HK-2 (cell line): ENCODE data around the gene ZNF12.
"Not testable (repeated sequence)": the region's sequence is repeated elsewhere in the genome, so short reads cannot be mapped to it uniquely, and the experiment has no call there.

ENCODE experiments used
- DNase-seq: peaks from one replicate; pipeline ENCODE4 v3.0.0-alpha.2; 2018; ENCODE audit not compliant: unreplicated experiment

The ZNF12 gene

DNA sequence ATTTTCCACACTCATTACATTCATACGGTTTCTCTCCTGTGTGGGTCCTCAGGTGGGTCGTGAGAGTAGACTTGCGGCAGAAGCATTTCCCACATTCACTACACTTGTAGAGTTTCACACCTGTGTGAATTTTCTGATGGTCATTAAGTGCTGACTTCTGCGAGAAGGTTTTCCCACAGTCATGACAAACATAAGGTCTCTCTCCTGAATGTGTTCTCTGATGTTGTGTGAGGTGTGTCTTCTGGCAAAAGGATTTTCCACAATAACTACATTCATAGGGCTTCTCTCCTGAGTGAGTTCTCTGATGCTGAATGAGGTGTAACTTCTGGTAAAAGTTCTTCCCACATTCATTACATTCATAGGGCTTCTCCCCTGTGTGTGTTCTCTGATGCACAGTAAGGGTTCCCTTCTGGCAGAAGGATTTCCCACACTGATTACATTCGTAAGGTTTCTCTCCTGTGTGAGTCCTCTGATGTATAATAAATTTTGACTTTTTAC lies 15.1 kb downstream of the ZNF12 start:
- DNase-seq = no peak

DNA sequence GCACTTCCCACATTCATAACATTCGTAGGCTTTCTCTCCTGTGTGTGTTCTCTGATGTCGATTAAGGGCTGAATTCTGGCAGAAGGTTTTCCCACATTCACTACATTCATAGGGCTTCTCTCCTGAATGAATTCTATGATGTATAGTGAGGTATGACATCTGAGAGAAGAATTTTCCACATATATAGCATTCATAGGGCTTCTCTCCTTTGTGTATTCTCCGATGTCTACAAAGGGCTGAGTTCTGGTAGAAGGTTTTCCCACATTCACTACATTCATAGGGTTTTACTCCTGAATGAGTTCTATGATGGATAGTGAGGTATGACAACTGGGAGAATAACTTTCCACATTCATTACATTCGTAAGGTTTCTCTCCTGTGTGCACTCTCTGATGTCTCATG lies 15.6 kb downstream of the ZNF12 start:
- no peak for DNase-seq

GRCh38 chr7:6680146-6680545 lies 26.6 kb downstream of the ZNF12 start:
- no peak for DNase-seq

DNA sequence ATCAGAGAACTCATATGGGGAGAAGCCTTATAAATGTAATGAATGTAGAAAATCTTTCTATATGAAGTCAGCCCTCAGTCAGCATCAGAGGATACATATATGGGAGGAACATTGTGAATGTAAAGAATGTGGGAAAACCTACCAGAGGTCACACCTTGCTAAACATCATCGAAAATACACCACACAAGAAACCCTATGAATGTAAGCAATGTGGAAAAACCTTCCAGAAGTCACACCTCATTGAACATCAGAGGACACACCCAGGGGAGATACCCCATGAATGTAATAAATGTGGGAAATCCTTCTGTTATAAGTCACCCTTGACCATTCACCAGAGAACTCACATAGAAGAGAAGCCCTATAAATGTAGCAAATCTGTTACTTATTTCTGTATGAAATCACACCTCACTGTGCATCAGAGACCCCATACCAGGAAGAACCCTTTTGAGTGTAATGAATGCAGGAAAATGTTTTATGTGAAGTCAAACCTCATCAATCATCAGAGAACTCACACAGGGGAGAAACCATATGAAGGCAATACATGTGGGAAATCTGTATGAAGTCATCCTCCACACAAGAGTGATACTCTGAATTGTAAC lies 30.8 kb downstream of the ZNF12 start:
- no peak for DNase-seq

DNA sequence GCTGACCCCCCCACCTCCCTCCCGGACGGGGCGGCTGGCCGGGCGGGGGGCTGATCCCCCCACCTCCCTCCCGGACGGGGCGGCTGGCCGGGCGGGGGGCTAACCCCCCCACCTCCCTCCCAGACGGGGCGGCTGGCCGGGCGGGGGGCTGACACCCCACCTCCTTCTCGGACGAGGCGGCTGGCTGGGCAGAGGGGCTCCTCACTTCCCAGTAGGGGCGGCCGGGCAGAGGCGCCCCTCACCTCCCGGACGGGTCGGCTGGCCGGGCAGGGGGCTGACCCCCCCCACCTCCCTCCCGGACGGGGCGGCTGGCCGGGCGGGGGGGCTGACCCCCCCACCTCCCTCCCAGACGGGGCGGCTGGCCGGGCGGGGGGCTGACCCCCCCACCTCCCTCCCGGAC lies 35.9 kb downstream of the ZNF12 start:
- DNase-seq = not testable (repeated sequence)

DNA sequence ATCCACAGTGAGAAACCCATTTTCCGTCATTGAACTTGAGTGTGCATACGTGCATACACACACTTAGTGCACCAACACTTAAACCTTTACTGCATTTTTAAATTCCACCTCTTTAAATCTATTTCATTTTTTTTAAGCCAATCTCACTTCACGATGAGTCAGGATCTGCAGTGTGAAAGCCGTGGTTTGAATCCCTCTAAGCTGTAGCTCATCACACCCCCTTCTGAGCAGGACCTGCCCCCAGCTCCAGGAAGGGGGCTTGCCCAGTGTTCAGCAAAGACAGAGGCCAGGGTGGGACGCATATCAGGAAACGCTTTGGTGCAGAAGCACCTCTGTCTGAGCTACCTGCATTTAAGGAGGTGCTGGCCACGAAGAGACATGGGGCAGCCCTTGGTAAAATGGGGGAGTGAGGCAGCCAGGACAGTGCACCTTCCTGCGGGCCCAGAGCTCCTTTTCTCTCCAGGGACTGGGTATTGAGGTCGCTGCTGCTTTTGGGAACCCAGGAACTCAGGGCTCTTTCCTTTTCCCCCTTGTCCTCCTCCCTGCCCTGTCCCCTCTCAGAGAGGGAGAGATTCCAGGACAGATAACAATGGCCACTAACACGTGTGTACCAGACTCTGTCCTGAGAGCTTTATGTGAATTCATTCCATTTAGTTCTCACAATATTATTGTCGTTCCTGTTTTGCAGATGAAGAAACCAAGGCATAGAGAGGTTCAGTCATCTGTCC lies 48.0 kb downstream of the ZNF12 start:
- no peak for DNase-seq

GRCh38 chr7:6656413-6656812 lies 50.3 kb downstream of the ZNF12 start:
- no peak for DNase-seq

GRCh38 chr7:6655636-6656385 lies 50.9 kb downstream of the ZNF12 start:
- DNase-seq = no peak

DNA sequence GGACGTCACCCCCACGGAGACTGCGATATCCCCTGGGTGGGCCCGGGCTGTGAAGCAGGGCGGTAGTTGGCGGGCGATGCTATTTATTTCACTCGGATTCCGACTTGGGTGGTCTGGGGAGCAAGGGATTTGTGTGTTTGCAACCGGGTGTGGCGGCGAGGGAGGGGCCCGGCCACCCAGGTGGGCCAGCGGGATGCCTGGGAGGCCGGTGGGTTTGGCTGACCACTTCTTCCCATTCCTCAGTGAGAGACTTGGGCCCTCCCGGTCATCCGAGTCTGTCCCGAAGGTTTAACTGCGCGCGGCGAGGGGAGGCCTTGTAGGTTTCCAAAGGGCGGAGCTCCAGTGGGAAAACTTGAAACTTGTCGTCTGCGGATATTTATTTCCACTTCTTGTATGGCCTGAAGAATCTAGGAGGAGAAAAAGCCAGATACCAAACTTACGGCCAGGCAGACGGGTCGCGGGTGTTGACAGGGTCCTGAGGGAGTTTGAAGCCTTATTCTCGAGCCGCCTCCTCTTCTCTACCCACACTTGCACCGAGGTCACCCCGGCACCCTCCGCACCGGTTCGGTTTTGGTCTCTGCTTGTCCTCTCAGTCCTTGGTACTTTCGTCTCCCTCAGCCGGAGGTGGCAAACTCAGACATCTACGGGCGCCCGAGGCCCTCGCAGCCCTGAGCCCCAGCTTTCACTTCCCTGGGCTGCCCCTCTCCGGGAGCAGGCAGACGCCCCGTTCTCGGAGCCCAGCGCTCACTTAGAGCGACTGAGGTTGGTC lies 51.7 kb downstream of the ZNF12 start:
- DNase-seq = no peak

- DNase-seq = no peak
Observed at GRCh38 chr7:6654113-6654841, 52.5 kb downstream of the ZNF12 start.

DNA sequence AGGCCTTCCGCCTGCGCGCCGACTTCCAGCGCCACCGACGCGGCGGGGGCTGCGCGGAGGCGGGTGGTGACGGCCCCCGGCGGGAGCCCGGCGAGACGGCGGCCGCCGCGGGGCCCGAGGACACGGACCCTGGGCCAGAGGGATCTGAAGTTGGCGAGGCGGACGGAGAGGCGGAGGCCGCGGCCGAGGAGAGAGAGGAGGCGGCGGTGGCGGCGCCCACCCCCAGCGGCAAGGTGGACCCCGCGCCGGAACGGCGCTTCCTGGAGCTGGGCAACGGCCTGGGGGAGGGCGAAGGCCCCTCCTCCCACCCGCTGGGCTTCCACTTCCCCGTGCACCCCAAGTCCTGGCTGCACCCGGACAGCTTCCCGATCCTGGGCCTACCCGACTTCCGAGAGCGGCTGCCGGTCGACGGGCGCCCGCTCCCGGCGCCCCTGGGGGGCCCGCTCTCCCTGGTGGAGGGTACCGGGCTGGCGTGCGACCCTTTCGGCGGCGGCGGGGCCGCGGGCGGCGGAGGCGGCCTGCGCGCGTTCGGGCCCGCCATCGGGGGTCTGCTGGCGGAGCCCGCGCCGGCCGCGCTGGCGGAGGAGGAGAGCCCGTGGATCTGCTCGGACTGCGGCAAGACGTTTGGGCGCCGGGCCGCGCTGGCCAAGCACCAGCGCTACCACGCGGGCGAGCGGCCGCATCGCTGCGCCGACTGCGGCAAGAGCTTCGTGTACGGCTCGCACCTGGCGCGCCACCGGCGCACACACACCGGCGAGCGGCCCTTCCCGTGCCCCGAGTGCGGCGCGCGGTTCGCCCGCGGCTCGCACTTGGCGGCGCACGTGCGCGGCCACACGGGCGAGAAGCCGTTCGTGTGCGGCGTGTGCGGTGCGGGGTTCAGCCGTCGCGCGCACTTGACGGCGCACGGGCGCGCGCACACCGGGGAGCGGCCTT lies 53.4 kb downstream of the ZNF12 start:
- no peak for DNase-seq

GRCh38 chr7:6652446-6653011 lies 54.2 kb downstream of the ZNF12 start:
- no peak for DNase-seq

DNA sequence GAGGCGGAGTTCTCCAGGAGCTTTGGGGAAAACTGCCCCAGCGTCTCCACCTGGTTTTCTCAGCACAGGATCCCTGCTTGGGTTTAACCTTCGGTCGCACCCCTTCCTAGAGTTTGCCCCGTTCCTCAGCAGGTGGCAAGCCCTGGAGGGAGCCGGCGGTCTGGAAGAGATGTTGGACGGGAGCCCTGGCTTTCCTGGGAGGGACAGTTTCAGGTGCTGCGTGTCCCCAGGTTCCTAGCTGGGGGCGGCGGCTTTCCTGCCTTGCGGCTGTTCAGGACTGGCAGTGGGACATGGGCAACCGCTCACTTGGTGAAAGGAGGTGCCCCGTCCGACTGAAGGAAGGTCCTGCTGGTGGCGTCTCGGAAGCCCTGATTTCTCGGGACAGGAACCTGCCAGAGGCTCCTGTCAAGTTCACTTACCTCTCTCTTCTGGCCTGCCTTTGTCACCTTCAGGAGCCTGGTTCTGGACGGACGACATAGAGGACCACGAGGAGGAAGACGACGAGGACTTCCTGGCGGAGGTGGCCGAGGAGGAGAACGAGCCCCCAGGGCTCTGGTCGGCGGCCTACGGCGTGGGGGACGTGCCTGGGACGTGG lies 54.8 kb downstream of the ZNF12 start:
- DNase-seq = no peak

DNA sequence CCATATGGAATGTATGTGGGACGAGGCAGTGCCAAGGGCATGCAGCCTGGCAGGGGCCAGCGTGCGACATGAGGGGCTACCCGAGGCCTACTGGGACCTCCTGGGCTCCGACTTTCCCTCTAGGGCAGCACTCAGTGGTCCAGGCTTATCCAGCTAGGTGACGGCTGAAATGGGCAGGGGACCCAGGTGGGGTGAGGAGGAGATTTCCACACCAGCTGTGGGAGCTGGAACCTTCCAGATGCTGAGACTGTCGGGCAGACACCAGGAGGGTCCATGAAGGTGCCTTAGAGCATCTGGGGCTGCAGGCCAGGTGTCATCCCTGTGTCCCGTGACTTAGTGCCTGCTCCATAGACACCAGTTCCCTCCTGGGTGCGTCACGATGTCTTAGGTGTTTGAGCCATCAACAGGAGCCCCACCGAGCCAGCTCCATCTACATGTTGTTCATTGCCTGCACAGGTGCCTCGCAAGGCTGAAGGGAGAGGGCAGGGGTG lies 56.2 kb downstream of the ZNF12 start:
- DNase-seq = no peak

DNA sequence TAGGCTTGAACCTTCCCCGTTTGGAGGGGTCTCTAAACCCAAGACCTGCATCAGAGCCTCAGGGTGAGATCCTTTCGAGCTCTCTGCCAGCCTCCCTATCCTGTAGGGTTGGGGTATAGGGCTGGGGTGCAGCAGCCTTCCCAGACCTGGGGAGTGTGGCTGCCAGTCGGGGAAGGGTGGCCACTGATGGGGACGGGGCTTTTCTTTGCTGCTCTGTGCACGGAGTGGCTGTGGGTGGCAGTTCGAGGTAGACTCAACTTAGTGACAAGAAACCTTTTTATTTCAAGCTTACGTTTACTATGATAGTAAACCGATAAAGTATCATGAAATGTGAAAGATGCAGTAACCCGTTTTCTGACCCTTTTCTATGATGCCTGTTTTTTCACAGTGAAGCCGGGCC lies 56.7 kb downstream of the ZNF12 start:
- DNase-seq = no peak

GRCh38 chr7:6649241-6649961 lies 57.3 kb downstream of the ZNF12 start:
- DNase-seq = no peak

GRCh38 chr7:6648815-6649104 lies 58.0 kb downstream of the ZNF12 start:
- no peak for DNase-seq

DNA sequence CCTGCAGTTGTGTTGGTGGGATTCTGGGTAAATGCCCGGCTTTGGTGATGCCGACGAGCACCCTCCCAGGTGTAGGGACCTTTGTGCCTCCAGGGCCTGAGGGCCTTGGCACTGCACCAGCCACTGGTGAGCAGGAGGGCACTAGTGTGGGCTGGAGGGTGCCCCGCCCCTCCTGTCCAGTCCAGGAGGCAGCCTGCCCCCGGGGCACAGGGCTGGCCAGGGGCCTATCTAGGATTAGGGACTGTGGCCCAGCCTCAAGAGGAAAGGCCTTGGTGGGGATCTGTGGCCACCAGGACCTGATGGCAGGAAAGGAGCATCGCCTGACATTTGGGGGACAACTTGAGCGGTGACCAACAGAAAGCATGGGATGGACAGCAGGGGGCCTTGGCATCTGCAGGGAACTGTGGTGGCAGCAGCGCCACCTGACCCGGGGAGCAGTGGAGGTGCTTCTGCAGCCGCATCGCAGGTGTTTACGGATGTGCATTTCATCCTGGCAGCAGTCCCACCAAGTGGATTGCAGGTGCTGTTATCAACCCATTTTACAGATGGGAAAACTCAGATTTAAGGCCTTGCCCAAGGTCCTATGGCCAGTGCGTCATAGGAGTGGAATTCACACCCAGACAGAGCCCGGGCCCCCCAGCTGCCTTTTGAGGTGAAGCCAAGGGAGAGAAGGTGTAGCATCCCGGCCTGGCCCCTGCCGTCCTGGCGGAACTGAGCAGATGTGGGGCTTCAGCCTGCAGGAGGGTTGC lies 58.5 kb downstream of the ZNF12 start:
- no peak for DNase-seq
